Measurements from ENCODE around the gene CR1L.
"Not testable (repeated sequence)": the region's sequence is repeated elsewhere in the genome, so short reads cannot be mapped to it uniquely, and the experiment has no call there.

CR1L gene

DNA sequence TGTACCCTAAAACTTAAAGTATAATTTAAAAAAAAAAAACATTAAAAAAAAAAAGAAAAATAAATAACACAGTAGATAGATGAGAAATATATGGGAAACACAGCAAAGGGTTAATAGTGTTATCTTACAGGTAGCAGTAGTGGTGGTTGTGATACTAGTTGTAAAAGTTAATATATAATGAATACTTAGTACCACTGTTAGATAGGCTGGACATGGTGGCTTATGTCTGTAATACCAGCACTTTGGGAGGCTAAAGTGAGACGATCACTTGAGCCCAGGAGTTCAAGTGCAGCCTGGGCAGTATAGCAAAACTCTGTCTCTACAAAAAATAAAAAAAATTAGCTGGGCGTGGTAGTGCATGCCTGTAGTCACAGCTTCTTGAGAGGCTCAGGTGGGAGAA is 74.3 kb downstream of the CR1L start:
- H3K9me3 ChIP-seq (ENCODE audit: control insufficient read depth, low read length): no peaks in the 10 kb centered on the region
- 84 to 86% methylated on average over 1 to 2 of the region's 2 CpGs for WGBS, 2 experiments (ENCODE audit: insufficient coverage in 2 of 2)

DNA sequence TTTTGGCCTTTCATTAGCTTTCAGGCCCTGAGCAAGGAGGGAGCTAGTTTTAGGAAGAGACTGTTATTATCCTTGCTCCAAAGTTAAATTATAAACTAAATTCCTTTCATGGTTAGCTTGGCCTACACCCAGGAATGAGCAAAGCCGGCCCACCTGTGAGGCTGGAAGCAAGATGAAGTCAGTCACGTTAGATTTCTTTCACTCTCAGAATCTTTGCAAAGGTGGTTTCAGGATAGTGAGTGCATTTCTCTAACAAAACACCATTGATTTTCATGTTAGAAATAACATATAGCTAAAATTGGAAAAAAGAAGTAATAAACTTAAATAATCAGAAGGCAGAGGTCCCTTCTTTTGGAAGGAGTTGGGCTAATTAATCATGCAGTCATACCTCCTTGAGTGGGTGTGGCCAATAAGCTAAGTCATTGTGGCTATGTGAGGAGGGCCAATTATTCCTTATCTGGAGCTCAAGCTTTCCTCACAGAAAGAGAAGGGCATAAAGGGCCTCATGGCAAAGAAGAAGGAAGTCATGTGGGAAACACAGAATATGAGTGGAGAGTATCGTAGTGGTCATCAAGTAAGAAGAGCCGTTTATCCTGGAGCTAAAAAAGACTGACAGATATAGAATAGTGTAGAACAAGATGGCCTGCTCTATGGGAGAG is 83.4 kb downstream of the CR1L start:
- not testable (repeated sequence) for H3K4me1 ChIP-seq (ENCODE audit: control insufficient read depth, insufficient read depth, low read length, poor library complexity, severe bottlenecking); H3K27ac ChIP-seq (ENCODE audit: low read depth, low read length, severe bottlenecking); H3K36me3 ChIP-seq (ENCODE audit: control insufficient read depth, insufficient read depth, low read length); H3K9me3 ChIP-seq (ENCODE audit: control insufficient read depth, low read length); H3K4me3 ChIP-seq (ENCODE audit: extremely low read depth, insufficient read depth, low read length, poor library complexity, severe bottlenecking)
- WGBS, 2 experiments (ENCODE audit: insufficient coverage in 2 of 2): 96 to 100% methylated on average over 2 to 3 of the region's 4 CpGs

More for the DNA sequence above, 74.3 kb downstream of the CR1L start:
- H3K36me3 ChIP-seq (ENCODE audit: control insufficient read depth, insufficient read depth, low read length): no peaks in the 10 kb centered on the region
- H3K4me3 ChIP-seq (ENCODE audit: extremely low read depth, insufficient read depth, low read length, poor library complexity, severe bottlenecking): no peak overlapping the region
- no peak overlapping the region for H3K27ac ChIP-seq (ENCODE audit: low read depth, low read length, severe bottlenecking)
- H3K4me1 ChIP-seq (ENCODE audit: control insufficient read depth, insufficient read depth, low read length, poor library complexity, severe bottlenecking): no peaks in the 10 kb centered on the region

DNA sequence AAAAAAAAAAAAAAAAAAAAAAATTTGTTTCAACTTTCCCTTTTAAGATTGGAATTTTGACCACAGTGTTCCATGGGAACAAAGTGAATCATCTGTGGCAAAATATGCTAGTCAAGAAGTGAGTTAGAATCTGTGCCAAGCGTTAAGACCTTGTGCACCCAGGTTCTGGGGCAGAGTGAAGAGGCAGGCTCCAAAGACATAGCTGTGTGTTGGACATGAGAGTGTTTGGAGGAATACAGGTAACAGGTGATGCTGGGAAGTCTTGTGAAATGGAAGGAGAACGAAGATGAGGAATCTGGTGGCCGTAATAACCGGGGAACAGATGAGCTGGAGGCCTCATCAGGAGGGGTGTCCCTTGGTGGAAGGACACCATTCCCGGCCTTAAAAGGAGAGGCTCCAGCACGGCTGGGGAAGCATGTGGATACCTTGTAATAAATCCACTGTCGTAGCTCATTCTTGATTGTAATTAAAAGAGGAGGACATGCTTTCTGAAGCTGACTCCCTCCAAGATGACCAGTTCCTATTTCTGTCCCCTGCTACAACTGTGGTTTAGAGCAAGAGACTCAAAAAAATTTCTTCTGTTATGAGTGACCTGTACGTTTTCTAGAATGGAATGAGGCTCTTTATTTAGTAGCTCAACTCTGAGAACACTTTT is 92.7 kb downstream of the CR1L start:
- not testable (repeated sequence) for H3K36me3 ChIP-seq (ENCODE audit: control insufficient read depth, insufficient read depth, low read length); H3K4me1 ChIP-seq (ENCODE audit: control insufficient read depth, insufficient read depth, low read length, poor library complexity, severe bottlenecking); H3K27ac ChIP-seq (ENCODE audit: low read depth, low read length, severe bottlenecking); H3K9me3 ChIP-seq (ENCODE audit: control insufficient read depth, low read length); H3K4me3 ChIP-seq (ENCODE audit: extremely low read depth, insufficient read depth, low read length, poor library complexity, severe bottlenecking)
- WGBS, 2 experiments (ENCODE audit: insufficient coverage in 2 of 2): 89 to 91% methylated on average over 6 to 7 of the region's 8 CpGs

GRCh38 chr1:207738158-207738659 is 93.3 kb downstream of the CR1L start:
- 100% methylated on average over 2 of the region's 6 CpGs for WGBS, 2 experiments (ENCODE audit: insufficient coverage in 2 of 2)
- H3K27ac ChIP-seq (ENCODE audit: low read depth, low read length, severe bottlenecking); H3K4me1 ChIP-seq (ENCODE audit: control insufficient read depth, insufficient read depth, low read length, poor library complexity, severe bottlenecking); H3K9me3 ChIP-seq (ENCODE audit: control insufficient read depth, low read length); H3K36me3 ChIP-seq (ENCODE audit: control insufficient read depth, insufficient read depth, low read length); H3K4me3 ChIP-seq (ENCODE audit: extremely low read depth, insufficient read depth, low read length, poor library complexity, severe bottlenecking): not testable (repeated sequence)

DNA sequence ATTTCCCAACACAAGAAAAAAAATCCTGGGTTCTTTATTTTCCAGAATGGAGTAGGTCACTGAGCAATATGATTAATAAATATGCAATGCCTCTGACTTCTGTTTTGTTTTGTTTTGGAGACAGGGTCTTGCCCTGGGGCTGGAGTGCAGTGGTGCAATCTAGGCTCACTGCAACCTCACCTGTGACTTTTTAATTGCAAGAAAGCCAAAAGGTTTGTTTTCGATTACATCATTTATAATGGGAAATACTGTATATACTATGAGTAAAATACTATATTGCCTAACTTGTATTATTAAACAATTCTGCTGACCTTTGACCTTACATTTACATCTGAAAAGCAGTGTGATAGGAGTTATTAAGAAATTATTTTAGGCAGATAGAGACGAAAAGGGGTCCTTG is 95.3 kb downstream of the CR1L start:
- Histone ChIP-seq H3K9me3 (ENCODE audit: control insufficient read depth, low read length) (no peaks in the 10 kb centered on the region), H3K4me1 (ENCODE audit: control insufficient read depth, insufficient read depth, low read length, poor library complexity, severe bottlenecking) (no peaks in the 10 kb centered on the region), H3K27ac (ENCODE audit: low read depth, low read length, severe bottlenecking) (no peak overlapping the region), H3K36me3 (ENCODE audit: control insufficient read depth, insufficient read depth, low read length) (no peaks in the 10 kb centered on the region), H3K4me3 (ENCODE audit: extremely low read depth, insufficient read depth, low read length, poor library complexity, severe bottlenecking) (no peak overlapping the region)
- 83 to 88% methylated on average over 1 of the region's 2 CpGs for WGBS, 2 experiments (ENCODE audit: insufficient coverage in 2 of 2)

- H3K27ac ChIP-seq (ENCODE audit: low read depth, low read length, severe bottlenecking): no peak overlapping the region
- no peaks in the 10 kb centered on the region for H3K9me3 ChIP-seq (ENCODE audit: control insufficient read depth, low read length)
- no peaks in the 10 kb centered on the region for H3K36me3 ChIP-seq (ENCODE audit: control insufficient read depth, insufficient read depth, low read length)
- 100% methylated on average over 1 of the region's 3 CpGs; no CpG with 5 or more reads in 1 of the 2 experiments for WGBS, 2 experiments (ENCODE audit: insufficient coverage in 2 of 2)
- H3K4me1 ChIP-seq (ENCODE audit: control insufficient read depth, insufficient read depth, low read length, poor library complexity, severe bottlenecking): no peaks in the 10 kb centered on the region
- H3K4me3 ChIP-seq (ENCODE audit: extremely low read depth, insufficient read depth, low read length, poor library complexity, severe bottlenecking): no peak overlapping the region
Observed at GRCh38 chr1:207742850-207743555, 98.1 kb downstream of the CR1L start.

DNA sequence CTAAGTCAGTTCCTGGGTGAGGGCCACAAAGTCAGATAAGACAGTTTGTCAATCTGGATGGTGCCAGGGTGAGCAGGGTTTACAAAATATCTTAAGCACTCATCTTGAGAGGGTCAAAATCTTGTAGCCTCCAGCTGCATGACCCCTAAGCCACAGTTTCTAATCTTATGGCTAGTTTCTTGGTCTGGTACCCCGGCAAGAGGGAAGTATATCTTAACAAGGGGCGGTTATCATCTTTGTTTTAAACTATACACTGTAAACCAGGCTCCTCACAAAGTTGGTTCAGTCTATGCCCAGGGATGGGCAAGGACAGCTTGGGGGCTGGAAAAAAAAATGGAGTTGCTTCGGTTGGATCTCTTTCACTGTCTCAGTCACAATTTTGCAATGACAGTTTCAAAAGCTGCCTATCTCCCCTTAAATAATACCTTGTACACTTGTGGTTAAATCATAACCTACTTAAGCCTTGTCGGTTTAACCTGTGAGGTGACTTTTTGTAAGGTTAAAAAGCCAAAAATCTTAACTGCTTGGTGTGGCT is 99.1 kb downstream of the CR1L start:
- Histone ChIP-seq H3K4me3 (ENCODE audit: extremely low read depth, insufficient read depth, low read length, poor library complexity, severe bottlenecking) (no peak overlapping the region), H3K36me3 (ENCODE audit: control insufficient read depth, insufficient read depth, low read length) (no peaks in the 10 kb centered on the region), H3K4me1 (ENCODE audit: control insufficient read depth, insufficient read depth, low read length, poor library complexity, severe bottlenecking) (no peaks in the 10 kb centered on the region), H3K9me3 (ENCODE audit: control insufficient read depth, low read length) (no peaks in the 10 kb centered on the region), H3K27ac (ENCODE audit: low read depth, low read length, severe bottlenecking) (no peak overlapping the region)
- 96 to 100% methylated on average over 1 to 4 of the region's 4 CpGs for WGBS, 2 experiments (ENCODE audit: insufficient coverage in 2 of 2)

- H3K4me3 ChIP-seq (ENCODE audit: extremely low read depth, insufficient read depth, low read length, poor library complexity, severe bottlenecking): no peak overlapping the region
- H3K36me3 ChIP-seq (ENCODE audit: control insufficient read depth, insufficient read depth, low read length): no peaks in the 10 kb centered on the region
- no peaks in the 10 kb centered on the region for H3K4me1 ChIP-seq (ENCODE audit: control insufficient read depth, insufficient read depth, low read length, poor library complexity, severe bottlenecking)
- no peak overlapping the region for H3K27ac ChIP-seq (ENCODE audit: low read depth, low read length, severe bottlenecking)
- no CpG with 5 or more reads among the region's 1 CpG for WGBS, 2 experiments (ENCODE audit: insufficient coverage in 2 of 2)
- no peaks in the 10 kb centered on the region for H3K9me3 ChIP-seq (ENCODE audit: control insufficient read depth, low read length)
Observed at GRCh38 chr1:207745285-207745684, 100.4 kb downstream of the CR1L start.

DNA sequence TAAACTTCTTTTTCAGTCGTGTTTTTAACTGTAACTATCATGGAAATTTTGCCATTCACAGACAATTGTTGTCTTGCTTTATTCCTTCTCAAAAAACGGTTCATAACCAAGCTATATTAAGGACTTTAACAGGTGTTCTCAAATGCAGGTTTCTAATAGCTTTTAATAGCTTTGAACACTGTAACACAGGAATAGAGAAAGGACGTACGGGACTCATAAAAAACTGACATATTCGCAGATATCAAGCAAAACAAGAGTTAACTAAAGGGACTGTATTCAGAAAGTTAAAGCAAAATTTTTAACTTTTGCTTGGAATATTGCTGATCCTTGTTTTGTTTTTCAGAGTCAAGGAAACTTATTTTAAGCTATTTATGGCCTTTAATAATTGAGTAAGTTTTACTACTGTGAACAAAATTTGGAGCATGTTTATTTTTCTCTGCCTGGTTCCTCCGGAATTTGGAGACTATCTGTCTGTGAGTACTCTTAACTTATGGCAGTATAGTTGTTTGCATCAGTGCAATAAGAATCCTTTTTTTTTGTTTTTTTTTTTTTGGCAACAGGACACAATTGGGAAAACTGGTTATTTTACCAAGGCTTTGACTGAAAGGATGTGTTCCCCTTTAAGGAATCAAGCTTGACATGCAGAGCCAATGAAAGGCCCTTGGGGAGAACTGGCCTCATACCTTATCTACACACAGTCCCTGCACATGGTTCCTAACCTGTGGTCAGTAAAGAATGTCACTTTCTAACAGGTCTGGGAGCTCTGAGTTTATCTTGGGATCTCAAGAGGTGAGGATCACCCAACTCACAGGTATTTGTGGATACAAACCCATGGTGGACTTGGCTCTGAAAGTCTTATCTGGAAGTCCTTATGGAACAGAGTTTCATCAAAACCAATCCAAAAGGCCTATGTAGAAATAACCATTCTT is 101.2 kb downstream of the CR1L start:
- H3K4me3 ChIP-seq (ENCODE audit: extremely low read depth, insufficient read depth, low read length, poor library complexity, severe bottlenecking): no peak overlapping the region
- 93 to 100% methylated on average over 3 to 4 of the region's 6 CpGs for WGBS, 2 experiments (ENCODE audit: insufficient coverage in 2 of 2)
- H3K4me1 ChIP-seq (ENCODE audit: control insufficient read depth, insufficient read depth, low read length, poor library complexity, severe bottlenecking): peaks cover 1% of the 10 kb centered on the region
- no peaks in the 10 kb centered on the region for H3K36me3 ChIP-seq (ENCODE audit: control insufficient read depth, insufficient read depth, low read length)
- no peak overlapping the region for H3K27ac ChIP-seq (ENCODE audit: low read depth, low read length, severe bottlenecking)
- no peaks in the 10 kb centered on the region for H3K9me3 ChIP-seq (ENCODE audit: control insufficient read depth, low read length)
